ENCODE results near the gene ACSF3.
"Not testable (repeated sequence)": the region's sequence is repeated elsewhere in the genome, so short reads cannot be mapped to it uniquely, and the experiment has no call there.

The ACSF3 gene

DNA sequence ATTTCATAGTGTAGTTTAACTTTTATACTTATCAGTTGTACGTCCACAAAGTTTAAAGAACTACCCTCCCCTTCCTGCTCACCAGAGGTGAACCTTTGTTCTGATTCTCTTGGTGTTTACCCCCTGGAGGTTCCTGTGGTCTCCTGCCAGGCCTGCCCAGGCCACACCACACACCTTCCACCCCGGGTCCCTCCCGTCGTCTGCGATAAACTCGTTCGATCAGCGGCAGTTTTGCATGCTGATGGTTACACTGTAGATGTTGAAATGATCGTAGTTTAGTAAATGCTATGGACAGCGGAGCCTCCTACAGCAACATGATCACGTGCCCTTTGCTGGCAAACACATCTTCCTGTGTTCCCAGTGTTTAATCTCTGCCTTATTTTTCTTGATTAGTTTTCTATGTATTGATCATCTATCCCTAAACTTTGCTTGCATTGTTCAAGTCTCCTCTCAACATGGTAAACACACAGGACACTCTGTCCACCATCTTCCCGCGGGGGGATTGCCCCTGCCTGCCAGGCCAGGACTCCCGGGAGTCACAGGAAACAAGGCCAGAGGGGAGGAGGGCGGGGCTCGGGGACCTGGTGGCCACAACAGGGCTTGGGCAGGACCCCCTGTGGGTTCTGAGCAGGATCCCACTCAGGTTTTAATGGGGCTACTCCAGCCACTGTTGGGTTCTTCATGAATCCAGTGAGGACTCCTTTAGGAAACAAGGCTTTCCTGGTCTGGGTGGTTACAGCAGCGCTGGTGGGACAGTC lies 2.8 kb upstream of the ACSF3 start:
- peaks cover 5% of the 10 kb centered on the region for H3K36me3 Mint-ChIP-seq (ENCODE audit: low read depth)
- H3K27ac Mint-ChIP-seq, result no peak overlapping the region

DNA sequence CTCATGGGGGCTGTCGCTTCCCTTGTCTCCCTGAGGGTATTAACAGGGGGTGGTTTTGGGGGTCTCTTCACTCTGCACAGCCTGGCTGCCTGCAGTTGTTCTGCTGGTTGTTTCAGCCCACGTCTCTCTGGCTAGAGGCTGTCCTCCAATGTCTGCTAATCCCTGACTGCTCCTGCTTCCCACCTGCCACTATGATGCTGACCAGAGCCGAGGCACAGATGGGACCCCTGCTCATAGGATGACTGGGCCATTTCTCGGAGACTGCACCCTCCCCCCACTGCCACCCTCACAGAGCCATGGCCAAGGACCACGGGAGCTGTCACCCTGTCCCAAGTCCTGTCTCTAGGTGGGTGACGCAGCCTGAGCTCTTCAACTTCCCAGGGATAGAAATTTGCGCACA lies 1.6 kb upstream of the ACSF3 start:
- peak overlapping the region; percentile 34 for H3K27ac Mint-ChIP-seq
- H3K9me3 Mint-ChIP-seq, result no peaks in the 10 kb centered on the region
- peak overlapping the region; percentile 54 for H3K4me3 Mint-ChIP-seq
- peaks cover 7% of the 10 kb centered on the region for H3K36me3 Mint-ChIP-seq (ENCODE audit: low read depth)
- peaks cover 24% of the 10 kb centered on the region for H3K4me1 Mint-ChIP-seq (ENCODE audit: low read depth)
- H3K27me3 Mint-ChIP-seq (ENCODE audit: low read depth), result peaks cover 18% of the 10 kb centered on the region

More for the DNA sequence above, 2.8 kb upstream of the ACSF3 start:
- no peaks in the 10 kb centered on the region for H3K9me3 Mint-ChIP-seq
- peaks cover 13% of the 10 kb centered on the region for H3K4me1 Mint-ChIP-seq (ENCODE audit: low read depth)
- no peak overlapping the region for H3K4me3 Mint-ChIP-seq
- peaks cover 18% of the 10 kb centered on the region for H3K27me3 Mint-ChIP-seq (ENCODE audit: low read depth)

DNA sequence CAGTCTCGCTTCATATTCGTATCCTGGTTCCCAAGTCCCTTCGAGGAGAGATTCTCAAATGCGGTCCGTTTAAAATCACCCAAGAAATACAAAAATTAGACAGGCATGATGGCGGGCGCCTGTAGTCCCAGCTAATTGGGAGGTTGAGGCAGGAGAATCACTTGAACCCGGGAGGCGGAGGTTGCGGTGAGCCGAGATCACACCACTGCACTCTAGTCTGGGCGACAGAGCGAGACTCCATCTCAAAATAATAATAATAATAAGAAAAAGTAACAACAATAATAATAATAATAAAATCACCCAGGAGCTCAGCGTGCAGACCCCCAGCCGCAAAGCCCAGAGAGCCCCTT lies 425 bp upstream of the ACSF3 start:
- not testable (repeated sequence) for H3K9me3 Mint-ChIP-seq
- peak overlapping the region; percentile 55 for H3K27ac Mint-ChIP-seq
- peak overlapping the region; percentile 62 for H3K4me3 Mint-ChIP-seq
- peaks cover 11% of the 10 kb centered on the region for H3K36me3 Mint-ChIP-seq (ENCODE audit: low read depth)
- H3K4me1 Mint-ChIP-seq (ENCODE audit: low read depth), result peaks cover 36% of the 10 kb centered on the region
- peaks cover 18% of the 10 kb centered on the region for H3K27me3 Mint-ChIP-seq (ENCODE audit: low read depth)

DNA sequence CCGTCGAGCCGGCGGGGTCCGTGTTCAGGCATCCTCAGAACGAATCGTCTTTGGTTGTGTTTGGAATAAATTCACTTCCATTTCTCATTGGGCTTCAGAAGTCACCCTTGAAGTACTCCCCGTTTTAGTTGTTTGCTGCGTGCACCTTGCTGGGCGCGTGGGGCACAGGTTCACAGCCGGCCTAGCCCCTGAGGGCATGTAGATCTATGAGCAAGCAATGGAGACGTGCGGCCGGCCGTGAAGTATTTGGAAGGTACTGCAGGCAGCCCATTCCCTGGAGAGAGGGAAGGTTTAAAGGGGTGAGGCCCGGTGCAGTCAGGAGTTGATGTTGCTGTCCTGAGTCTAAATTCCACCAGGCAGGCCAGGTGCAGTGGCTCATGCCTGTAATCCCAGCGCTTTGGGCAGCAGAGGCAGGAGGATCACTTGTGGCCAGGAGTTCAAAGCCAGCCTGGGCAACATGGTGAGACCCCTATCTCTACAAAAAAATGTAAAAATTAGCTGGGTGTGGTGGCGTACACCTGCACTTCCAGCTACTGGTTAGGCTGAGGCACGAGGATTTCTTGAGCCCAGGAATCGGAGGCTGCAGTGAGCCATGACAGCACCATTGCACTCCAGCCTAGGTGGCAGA lies 714 bp downstream of the ACSF3 start:
- H3K36me3 Mint-ChIP-seq (ENCODE audit: low read depth), result peaks cover 13% of the 10 kb centered on the region
- peaks cover 43% of the 10 kb centered on the region for H3K4me1 Mint-ChIP-seq (ENCODE audit: low read depth)
- peak overlapping the region; percentile 96 for H3K4me3 Mint-ChIP-seq
- no peaks in the 10 kb centered on the region for H3K9me3 Mint-ChIP-seq
- peaks cover 18% of the 10 kb centered on the region for H3K27me3 Mint-ChIP-seq (ENCODE audit: low read depth)
- H3K27ac Mint-ChIP-seq, result peak overlapping the region; percentile 94

DNA sequence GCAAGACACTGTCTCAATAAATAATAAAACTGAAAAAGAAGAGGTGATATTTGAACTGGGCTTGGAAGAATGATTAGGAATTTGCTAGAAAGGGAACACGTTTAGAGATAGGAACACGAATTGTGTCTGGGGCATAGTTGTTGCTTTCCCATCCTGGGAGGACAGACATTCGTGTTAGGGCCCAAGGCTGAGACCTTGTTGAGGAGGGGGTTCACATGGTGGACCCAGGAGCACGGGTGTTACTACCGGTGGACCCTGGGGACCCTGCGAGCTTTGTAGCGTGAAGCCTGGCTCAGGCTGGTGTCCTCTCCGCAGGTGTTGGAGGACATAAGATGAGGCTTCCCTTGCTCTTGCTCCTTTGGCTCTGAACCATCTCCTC lies 1.2 kb downstream of the ACSF3 start:
- Mint-ChIP-seq H3K4me3 (peak overlapping the region; percentile 96), H3K36me3 (ENCODE audit: low read depth) (peaks cover 17% of the 10 kb centered on the region), H3K9me3 (no peaks in the 10 kb centered on the region), H3K4me1 (ENCODE audit: low read depth) (peaks cover 47% of the 10 kb centered on the region), H3K27ac (peak overlapping the region; percentile 94), H3K27me3 (ENCODE audit: low read depth) (peaks cover 18% of the 10 kb centered on the region)

DNA sequence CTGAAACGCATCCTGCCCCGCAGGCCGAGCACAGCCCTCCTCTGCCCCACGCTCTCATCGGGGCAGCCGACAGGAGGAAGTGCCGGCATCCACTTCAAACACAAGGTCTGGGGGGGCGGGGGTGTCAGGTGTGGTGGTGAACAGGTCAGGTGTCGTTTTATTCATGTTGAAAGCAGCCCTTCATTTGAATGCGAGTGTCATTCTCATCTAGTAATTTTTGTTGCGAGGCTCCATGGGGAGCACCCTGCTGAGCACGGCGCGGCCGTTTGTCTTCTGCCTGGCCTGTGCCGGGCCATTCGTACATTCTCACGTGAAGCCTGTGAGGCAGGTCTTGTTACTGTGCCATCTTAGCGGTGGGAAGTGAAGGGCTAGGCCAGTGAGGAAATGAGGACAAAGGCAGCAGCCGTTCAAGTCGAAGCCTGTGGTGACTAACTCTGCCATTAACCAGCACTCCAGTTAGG lies 1.9 kb downstream of the ACSF3 start:
- peak overlapping the region; percentile 96 for H3K4me3 Mint-ChIP-seq
- H3K36me3 Mint-ChIP-seq (ENCODE audit: low read depth), result peaks cover 20% of the 10 kb centered on the region
- no peaks in the 10 kb centered on the region for H3K9me3 Mint-ChIP-seq
- H3K4me1 Mint-ChIP-seq (ENCODE audit: low read depth), result peaks cover 51% of the 10 kb centered on the region
- H3K27me3 Mint-ChIP-seq (ENCODE audit: low read depth), result peaks cover 18% of the 10 kb centered on the region
- H3K27ac Mint-ChIP-seq, result peak overlapping the region; percentile 15

DNA sequence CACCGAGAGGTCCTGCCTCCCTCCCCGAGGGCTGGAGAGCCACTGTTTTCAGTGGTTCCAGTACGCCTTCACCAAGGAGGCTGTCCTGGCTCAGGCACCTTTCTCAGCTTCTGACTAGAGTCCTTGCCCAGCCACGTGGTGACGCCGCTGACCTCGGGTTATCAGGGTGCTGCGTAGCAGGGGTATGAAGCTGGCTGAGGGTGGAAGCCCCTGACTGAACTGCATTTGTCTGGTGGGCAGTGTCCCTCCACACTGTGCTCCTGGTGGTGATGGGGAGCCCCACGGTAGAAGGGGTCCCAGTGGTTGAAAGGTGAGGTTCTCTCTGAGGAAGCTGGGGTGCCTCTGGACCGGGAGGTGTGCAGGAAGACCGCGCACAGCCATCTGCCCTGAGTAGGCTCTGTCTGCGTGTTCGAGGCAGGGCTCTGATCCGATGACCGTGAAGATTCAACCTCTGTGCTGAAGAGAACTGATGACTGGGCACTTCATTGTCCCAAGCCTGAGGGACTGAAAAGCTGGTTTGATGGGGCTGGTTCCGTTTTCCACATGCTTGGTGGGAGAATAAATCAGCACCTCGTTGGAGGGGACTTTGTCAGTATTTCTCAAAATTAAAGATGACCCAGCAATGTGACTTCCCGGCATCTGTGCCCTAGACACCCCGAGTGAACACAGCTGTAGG lies 2.5 kb downstream of the ACSF3 start:
- Mint-ChIP-seq H3K27ac (peak overlapping the region; percentile 99), H3K4me1 (ENCODE audit: low read depth) (peaks cover 51% of the 10 kb centered on the region), H3K9me3 (no peaks in the 10 kb centered on the region), H3K27me3 (ENCODE audit: low read depth) (peaks cover 12% of the 10 kb centered on the region), H3K36me3 (ENCODE audit: low read depth) (peaks cover 20% of the 10 kb centered on the region), H3K4me3 (peak overlapping the region; percentile 17)

DNA sequence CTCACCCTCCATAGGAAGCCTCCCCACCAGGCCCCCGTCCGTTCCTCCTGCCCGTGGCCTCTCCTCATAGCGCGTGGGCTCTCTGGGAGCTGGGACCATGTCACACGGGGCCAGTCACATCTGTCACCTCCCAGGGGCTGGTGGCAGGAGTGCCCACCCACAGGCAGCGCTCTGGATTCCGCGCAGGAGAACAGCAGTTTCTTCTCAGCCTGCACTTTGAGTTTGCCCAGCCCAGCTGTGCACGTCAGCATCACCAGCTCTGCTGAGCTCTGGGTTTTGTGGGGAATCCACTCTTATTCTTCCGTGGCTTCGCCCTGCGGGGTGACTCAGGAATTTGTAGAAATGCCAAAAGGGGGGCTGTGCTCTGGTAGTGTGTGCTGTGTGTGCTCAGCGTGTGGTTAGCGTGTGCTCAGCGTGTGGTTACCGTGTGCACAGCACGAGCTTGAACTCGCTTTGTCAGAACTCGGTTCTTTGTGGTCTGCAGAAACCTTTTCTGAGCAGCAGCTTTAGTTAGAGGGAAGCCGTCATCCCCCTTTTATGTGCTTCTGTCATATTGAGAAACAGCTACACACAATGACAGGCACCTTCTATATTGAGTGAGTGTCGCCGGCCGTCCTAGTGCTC lies 3.2 kb downstream of the ACSF3 start:
- Mint-ChIP-seq H3K36me3 (ENCODE audit: low read depth) (peaks cover 25% of the 10 kb centered on the region), H3K27ac (peak overlapping the region; percentile 99), H3K4me3 (peak overlapping the region; percentile 85), H3K9me3 (no peaks in the 10 kb centered on the region), H3K4me1 (ENCODE audit: low read depth) (peaks cover 57% of the 10 kb centered on the region), H3K27me3 (ENCODE audit: low read depth) (peaks cover 6% of the 10 kb centered on the region)

DNA sequence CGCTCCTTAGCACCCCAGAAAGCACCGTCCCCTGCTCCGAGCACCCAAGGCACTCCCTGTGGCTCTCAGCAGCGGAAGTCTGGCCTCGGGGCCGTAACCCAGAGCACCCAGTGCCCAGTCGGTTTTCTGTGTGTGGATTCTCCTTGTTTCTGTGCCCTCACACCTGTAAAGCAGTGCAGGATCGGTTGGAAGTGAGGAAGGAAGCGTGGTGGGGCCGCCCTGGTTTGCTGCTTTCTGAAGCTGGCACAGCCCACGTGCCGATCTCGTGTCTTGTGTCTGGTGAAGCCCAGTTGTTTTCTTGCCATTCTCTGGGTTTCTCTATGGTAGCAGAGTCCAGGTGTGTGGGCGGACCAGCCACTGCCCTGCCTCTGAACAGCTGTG lies 3.7 kb downstream of the ACSF3 start:
- H3K4me3 Mint-ChIP-seq, result peak overlapping the region; percentile 85
- peaks cover 59% of the 10 kb centered on the region for H3K4me1 Mint-ChIP-seq (ENCODE audit: low read depth)
- peak overlapping the region; percentile 99 for H3K27ac Mint-ChIP-seq
- H3K36me3 Mint-ChIP-seq (ENCODE audit: low read depth), result peaks cover 25% of the 10 kb centered on the region
- H3K9me3 Mint-ChIP-seq, result no peaks in the 10 kb centered on the region
- peaks cover under 1% of the 10 kb centered on the region for H3K27me3 Mint-ChIP-seq (ENCODE audit: low read depth)

DNA sequence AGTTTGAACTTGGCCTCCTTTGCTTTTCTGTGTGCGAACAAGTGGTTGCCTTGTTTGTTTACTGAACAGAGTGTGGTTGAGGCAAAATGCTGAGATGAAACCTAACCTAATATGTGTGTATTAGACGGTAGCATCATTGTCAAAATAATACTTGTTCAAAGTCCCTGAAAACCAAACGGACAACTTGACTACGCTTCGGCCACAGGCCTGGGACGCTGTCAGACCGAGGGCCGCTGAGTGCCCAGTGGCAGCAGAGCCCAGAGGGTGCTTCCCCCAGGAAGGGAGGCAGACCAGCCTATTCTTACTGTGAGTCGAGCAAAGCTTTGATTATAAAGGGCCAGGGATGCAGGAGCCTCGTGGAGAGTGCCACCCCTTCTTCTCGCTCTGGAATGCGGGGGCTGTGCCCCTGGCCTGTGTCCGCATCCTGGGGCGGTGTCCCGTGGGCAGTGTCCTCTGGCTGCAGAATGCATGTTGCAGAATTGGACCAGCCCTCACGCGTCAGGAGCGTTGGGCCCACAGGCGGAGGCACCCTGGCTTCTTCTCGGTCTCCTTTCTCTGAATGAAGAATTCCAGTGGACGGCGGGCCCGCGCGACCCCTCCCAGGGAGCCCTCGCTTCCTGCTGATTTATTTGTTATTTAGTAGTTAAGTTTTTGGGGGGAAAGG lies 5.2 kb downstream of the ACSF3 start:
- Mint-ChIP-seq H3K4me1 (ENCODE audit: low read depth) (peaks cover 62% of the 10 kb centered on the region), H3K9me3 (no peaks in the 10 kb centered on the region), H3K27me3 (ENCODE audit: low read depth) (no peaks in the 10 kb centered on the region), H3K36me3 (ENCODE audit: low read depth) (peaks cover 33% of the 10 kb centered on the region), H3K27ac (peak overlapping the region; percentile 99), H3K4me3 (peak overlapping the region; percentile 85)

DNA sequence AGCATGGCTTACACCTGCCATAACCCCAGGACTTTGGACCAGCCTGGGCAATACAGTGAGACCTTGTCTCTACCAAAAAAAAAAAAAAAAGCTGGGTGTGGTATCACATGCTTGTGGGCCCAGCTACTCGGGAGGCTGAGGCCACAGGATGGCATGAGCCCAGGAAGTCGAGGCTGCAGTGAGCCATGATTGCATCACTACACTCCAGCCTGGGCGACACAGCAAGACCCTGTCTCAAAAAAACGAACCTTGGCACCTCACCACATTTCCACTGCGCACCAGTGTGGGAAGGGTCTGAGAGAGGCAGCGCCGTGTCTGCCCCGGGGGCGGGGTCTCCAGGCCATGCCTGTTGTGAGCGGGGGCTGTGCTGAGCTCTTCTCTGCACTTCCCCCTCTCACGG lies 6.3 kb downstream of the ACSF3 start:
- H3K27me3 Mint-ChIP-seq (ENCODE audit: low read depth), result no peaks in the 10 kb centered on the region
- H3K4me3 Mint-ChIP-seq, result no peak overlapping the region
- H3K4me1 Mint-ChIP-seq (ENCODE audit: low read depth), result peaks cover 55% of the 10 kb centered on the region
- no peaks in the 10 kb centered on the region for H3K9me3 Mint-ChIP-seq
- H3K36me3 Mint-ChIP-seq (ENCODE audit: low read depth), result peaks cover 34% of the 10 kb centered on the region
- peak overlapping the region; percentile 69 for H3K27ac Mint-ChIP-seq

DNA sequence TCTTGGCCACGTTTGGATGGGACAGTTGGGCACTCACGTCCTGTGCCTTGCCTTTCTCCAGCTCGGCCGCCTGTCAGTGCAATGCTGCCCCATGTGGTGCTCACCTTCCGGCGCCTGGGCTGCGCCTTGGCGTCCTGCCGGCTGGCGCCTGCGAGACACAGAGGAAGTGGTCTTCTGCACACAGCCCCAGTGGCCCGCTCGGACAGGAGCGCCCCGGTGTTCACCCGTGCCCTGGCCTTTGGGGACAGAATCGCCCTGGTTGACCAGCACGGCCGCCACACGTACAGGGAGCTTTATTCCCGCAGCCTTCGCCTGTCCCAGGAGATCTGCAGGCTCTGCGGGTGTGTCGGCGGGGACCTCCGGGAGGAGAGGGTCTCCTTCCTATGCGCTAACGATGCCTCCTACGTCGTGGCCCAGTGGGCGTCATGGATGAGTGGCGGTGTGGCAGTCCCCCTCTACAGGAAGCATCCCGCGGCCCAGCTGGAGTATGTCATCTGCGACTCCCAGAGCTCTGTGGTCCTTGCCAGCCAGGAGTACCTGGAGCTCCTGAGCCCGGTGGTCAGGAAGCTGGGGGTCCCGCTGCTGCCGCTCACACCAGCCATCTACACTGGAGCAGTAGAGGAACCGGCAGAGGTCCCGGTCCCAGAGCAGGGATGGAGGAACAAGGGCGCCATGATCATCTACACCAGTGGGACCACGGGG lies 7.1 kb downstream of the ACSF3 start:
- Mint-ChIP-seq H3K9me3 (no peaks in the 10 kb centered on the region), H3K27me3 (ENCODE audit: low read depth) (no peaks in the 10 kb centered on the region), H3K4me1 (ENCODE audit: low read depth) (peaks cover 50% of the 10 kb centered on the region), H3K4me3 (no peak overlapping the region), H3K27ac (peak overlapping the region; percentile 51), H3K36me3 (ENCODE audit: low read depth) (peaks cover 37% of the 10 kb centered on the region)

DNA sequence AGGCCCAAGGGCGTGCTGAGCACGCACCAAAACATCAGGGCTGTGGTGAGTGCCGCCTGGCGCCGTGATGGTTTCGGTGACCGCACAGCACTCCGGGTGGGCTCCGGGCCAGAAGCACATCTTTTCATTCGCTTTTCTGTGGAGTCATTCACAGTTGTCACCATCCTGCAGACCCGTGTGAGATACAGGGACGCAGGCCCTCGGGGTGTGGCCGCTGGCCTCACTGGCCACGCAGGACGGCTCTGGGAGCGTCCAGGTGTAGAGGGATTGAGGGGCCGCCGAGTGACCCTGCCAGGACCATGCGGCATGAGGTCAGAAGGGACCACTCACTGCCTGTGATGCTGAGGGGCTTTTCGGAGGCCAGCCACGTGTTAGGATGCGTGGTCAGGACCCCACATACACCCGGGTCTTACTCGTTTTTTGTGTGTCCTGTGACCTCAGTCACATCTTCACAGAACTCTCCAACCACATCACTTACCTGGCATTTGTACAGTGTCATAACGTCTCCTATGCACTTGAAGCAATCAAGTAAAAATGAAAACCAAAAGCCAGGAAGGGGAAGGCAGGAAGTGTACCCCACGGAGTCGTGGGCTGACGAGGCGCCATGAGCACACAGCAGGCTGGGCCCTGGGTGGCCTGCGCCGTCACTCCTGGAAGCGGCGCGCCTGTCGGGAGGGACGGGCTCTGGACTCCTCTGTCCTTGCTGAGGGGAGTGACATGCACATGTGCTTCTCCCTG lies 7.8 kb downstream of the ACSF3 start:
- H3K27ac Mint-ChIP-seq, result peak overlapping the region; percentile 36

More for the DNA sequence above, 7.8 kb downstream of the ACSF3 start:
- no peak overlapping the region for H3K4me3 Mint-ChIP-seq
- H3K4me1 Mint-ChIP-seq (ENCODE audit: low read depth), result peaks cover 43% of the 10 kb centered on the region
- H3K36me3 Mint-ChIP-seq (ENCODE audit: low read depth), result peaks cover 37% of the 10 kb centered on the region
- no peaks in the 10 kb centered on the region for H3K27me3 Mint-ChIP-seq (ENCODE audit: low read depth)
- H3K9me3 Mint-ChIP-seq, result no peaks in the 10 kb centered on the region
